GM12891 (cell line): ENCODE results near the gene EIF4G2.

Experiments
- DNase-seq: peaks from one replicate; pipeline ENCODE4 v3.0.0; 2011; ENCODE audit warnings: low spot score; ENCODE audit not compliant: insufficient read length
- FAIRE-seq: peaks from 2 replicates; lab custom pipeline; 2011; peaks lifted over from hg19 to GRCh38; lab: Jason Lieb, UNC
- PAX5 ChIP-seq: IDR thresholded peaks from 2 replicates; pipeline ENCODE4 v1.6.1; 2011; ENCODE audit warnings: low read length, moderate library complexity, mild to moderate bottlenecking; ENCODE audit not compliant: insufficient read depth, severe bottlenecking
- POLR2A ChIP-seq: IDR thresholded peaks from 2 replicates; pipeline ENCODE4 v1.6.1; 2011; ENCODE audit warnings: low read depth, low read length, control low read depth
- POLR2AphosphoS5 ChIP-seq: IDR thresholded peaks from 2 replicates; pipeline ENCODE4 v1.6.1; 2011; ENCODE audit warnings: low read depth, low read length, control low read depth
- POU2F2 ChIP-seq: IDR thresholded peaks from 2 replicates; pipeline ENCODE4 v1.6.1; 2011; ENCODE audit warnings: low read depth, mild to moderate bottlenecking, control low read depth, low read length, moderate library complexity
- SPI1 ChIP-seq: IDR thresholded peaks from 2 replicates; pipeline ENCODE4 v1.6.1; 2011; ENCODE audit warnings: low read depth, low read length, control low read depth
- TAF1 ChIP-seq: IDR thresholded peaks from 2 replicates; pipeline ENCODE4 v1.6.1; 2011; ENCODE audit warnings: low read depth, low read length, control low read depth

The EIF4G2 gene

DNA sequence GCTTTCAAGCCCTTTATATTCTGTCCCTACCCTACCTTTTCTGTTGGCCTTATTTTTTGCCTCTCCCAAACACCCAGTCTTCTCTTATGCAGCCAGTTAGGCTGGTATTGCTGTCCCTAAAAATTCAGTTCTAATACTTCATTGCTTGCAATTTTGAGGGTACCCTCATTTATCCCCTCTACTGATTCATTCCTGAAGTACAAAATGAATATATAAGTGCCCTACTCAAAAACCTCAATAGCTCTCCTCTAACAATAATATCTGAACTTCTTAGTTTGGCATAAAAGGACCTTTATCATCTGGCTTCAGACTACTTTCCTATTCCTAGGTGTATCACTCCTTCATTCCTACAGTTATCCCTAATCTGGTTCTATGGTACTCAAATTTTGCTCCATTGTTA, 5.2 kb upstream of the EIF4G2 start:
- TF ChIP-seq TAF1 (no peak), POU2F2 (no peak), SPI1 (no peak), PAX5 (no peak), POLR2A (no peak), POLR2AphosphoS5 (no peak)
- DNase-seq, result no peak
- no peak for FAIRE-seq

- TF ChIP-seq PAX5, result no peak
- TF ChIP-seq POLR2AphosphoS5, result no peak
- TF ChIP-seq TAF1, result no peak
- no peak for TF ChIP-seq POU2F2
- TF ChIP-seq SPI1, result no peak
- no peak for TF ChIP-seq POLR2A
- FAIRE-seq (peak; percentile 20), DNase-seq (no peak)
Measured at GRCh38 chr11:10809373-10810160, 841 bp upstream of the EIF4G2 start.

DNA sequence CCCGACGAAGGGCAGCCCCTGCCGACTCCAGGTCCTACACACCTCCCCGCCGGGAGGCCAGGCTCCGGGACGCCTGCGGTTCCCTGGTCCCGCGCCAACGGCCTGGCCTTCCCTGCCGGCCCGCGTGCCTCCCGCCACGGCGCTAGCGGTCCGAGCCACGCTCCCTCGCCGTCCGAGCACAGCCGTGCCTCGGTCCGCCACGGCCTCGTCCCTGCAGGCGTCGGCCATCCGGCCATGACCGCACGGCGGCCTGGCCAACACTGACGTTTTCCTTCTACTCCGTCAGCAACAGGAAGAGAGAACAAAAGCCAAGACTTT, 532 bp downstream of the EIF4G2 start:
- FAIRE-seq, result no peak
- no peak for TF ChIP-seq POLR2A
- no peak for TF ChIP-seq PAX5
- TF ChIP-seq TAF1, result no peak
- TF ChIP-seq SPI1, result no peak
- no peak for TF ChIP-seq POU2F2
- TF ChIP-seq POLR2AphosphoS5, result no peak

GRCh38 chr11:10807493-10808234, 1.1 kb downstream of the EIF4G2 start:
- no peak for DNase-seq
- FAIRE-seq, result no peak
- no peak for TF ChIP-seq PAX5
- TF ChIP-seq POLR2A, result no peak; the same call in 1 of the 2 replicates
- no peak for TF ChIP-seq POLR2AphosphoS5
- TF ChIP-seq POU2F2, result no peak
- peak; percentile 30; the same call in 1 of the 2 replicates for TF ChIP-seq SPI1

More for the DNA sequence above, 532 bp downstream of the EIF4G2 start:
- no peak for DNase-seq

DNA sequence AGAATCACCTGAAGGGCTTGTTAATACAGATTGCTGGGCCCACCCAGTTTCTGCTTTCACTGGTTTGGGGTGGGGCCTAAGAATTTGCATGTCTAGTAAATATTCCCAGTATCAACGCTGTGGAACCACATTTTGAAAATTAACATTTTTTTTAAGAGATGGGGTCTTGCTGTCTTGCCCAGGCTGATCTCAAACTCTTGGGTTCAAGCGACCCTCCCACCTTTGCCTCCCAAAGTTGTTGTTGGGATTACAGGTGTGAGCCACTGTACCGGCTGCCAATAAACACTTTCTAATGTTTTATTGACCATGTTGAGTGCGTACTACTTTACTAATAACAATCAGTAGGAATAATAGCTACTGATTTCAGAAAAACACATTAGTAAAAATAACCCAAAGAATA, 2.5 kb downstream of the EIF4G2 start:
- DNase-seq, result no peak
- no peak for TF ChIP-seq POLR2AphosphoS5
- TF ChIP-seq SPI1, result no peak
- TF ChIP-seq PAX5, result no peak
- TF ChIP-seq TAF1, result no peak
- no peak for TF ChIP-seq POU2F2
- TF ChIP-seq POLR2A, result no peak
- no peak for FAIRE-seq

DNA sequence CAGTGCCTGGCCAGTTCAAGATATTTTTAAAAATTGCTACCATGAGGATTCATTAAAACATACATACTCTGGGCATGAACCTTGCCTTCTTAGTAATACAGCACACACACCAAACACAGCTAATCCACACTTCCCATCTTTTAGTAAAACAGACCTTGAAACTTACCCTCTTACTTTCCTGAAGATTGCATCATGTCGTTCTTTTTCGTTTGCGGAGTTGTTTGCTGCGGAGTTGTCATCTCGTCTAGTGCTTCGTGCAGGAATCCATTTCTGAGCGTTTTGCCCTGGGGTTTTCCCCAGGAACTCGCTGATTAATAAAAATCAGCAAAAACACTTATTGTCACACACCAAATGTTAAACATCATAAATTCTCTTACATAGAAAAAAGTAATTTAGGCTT, 3.0 kb downstream of the EIF4G2 start:
- TF ChIP-seq POLR2A (no peak), POU2F2 (no peak), POLR2AphosphoS5 (no peak), TAF1 (no peak), SPI1 (no peak), PAX5 (no peak)
- DNase-seq, result no peak
- FAIRE-seq, result no peak

DNA sequence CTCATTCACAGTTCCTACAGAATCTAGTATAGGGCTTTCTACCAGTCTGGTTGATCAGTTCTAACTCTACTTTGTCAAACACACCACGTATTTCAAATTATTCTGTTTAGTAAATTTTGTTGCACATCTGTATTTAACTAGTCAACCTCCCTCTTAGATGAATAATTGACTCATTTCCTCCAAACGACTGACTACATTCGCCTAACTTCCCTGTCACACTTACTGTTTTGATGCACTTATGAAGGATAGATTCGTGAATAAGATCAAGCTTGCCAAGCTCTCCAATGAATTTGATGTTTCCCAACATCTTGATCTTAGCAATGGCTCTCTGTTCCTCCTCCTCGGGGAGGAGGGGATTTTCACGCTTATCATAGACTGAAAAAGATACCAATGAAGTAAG, 5.0 kb downstream of the EIF4G2 start:
- TF ChIP-seq TAF1 (no peak), SPI1 (no peak), POLR2A (no peak), POU2F2 (no peak), PAX5 (no peak)
- FAIRE-seq (no peak), DNase-seq (no peak)

GRCh38 chr11:10800292-10800691, 8.4 kb downstream of the EIF4G2 start:
- no peak for TF ChIP-seq POLR2A
- TF ChIP-seq POLR2AphosphoS5, result no peak
- no peak for TF ChIP-seq TAF1
- TF ChIP-seq POU2F2, result no peak
- TF ChIP-seq SPI1, result no peak

GRCh38 chr11:10798330-10798928, 10.3 kb downstream of the EIF4G2 start:
- DNase-seq, result no peak
- TF ChIP-seq POLR2AphosphoS5 (no peak), SPI1 (no peak), PAX5 (no peak)

More at GRCh38 chr11:10800292-10800691, 8.4 kb downstream of the EIF4G2 start:
- DNase-seq (no peak), FAIRE-seq (no peak)

More at GRCh38 chr11:10798330-10798928, 10.3 kb downstream of the EIF4G2 start:
- no peak for FAIRE-seq
